HT-29 (cell line): Measurements from ENCODE around the gene KRT25. TPM values are rescaled to one million over a fixed set of nuclear protein-coding genes. Genes with fewer than 3 reads are reported as not detected.
"Not testable (repeated sequence)": the region's sequence is repeated elsewhere in the genome, so short reads cannot be mapped to it uniquely, and the experiment has no call there.

Source experiments
- DNase-seq: peaks from one replicate; pipeline ENCODE4 v3.0.0-alpha.2; 2015; ENCODE audit warnings: low spot score
- total RNA-seq: library from RNA; depleted of rRNA; stranded (reverse); fragments of >200 nt; shearing (Covaris generic); gene quantifications from 2 replicates; pipeline ENCODE4 v1.2.3, GENCODE V29; 2014

KRT25 gene
- total RNA-seq, 1 experiment from 2014 or later: not detected

GRCh38 chr17:40760105-40761016 lies 5.2 kb upstream of the KRT25 start:
- DNase-seq: no peak

GRCh38 chr17:40753804-40754203 lies 1.3 kb downstream of the KRT25 start:
- no peak for DNase-seq

GRCh38 chr17:40751065-40751464 lies 4.1 kb downstream of the KRT25 start:
- DNase-seq: no peak

- no peak for DNase-seq
Observed at GRCh38 chr17:40750391-40750790, 4.7 kb downstream of the KRT25 start.

GRCh38 chr17:40748666-40749065 lies 6.5 kb downstream of the KRT25 start:
- DNase-seq: not testable (repeated sequence)

- no peak for DNase-seq
Observed at GRCh38 chr17:40738553-40738952, 16.6 kb downstream of the KRT25 start.

- DNase-seq: no peak
Observed at GRCh38 chr17:40735016-40735415, 20.1 kb downstream of the KRT25 start.

- DNase-seq: no peak
Observed at GRCh38 chr17:40734018-40734417, 21.1 kb downstream of the KRT25 start.

GRCh38 chr17:40730970-40731369 lies 24.2 kb downstream of the KRT25 start:
- DNase-seq: no peak

- no peak for DNase-seq
Observed at GRCh38 chr17:40727447-40728231, 27.5 kb downstream of the KRT25 start.

- no peak for DNase-seq
Observed at GRCh38 chr17:40726919-40727318, 28.2 kb downstream of the KRT25 start.

GRCh38 chr17:40724656-40725055 lies 30.5 kb downstream of the KRT25 start:
- DNase-seq: no peak

- no peak for DNase-seq
Observed at GRCh38 chr17:40722241-40722640, 32.9 kb downstream of the KRT25 start.

- DNase-seq: no peak
Observed at GRCh38 chr17:40720899-40721298, 34.2 kb downstream of the KRT25 start.

- DNase-seq: no peak
Observed at GRCh38 chr17:40718930-40719329, 36.2 kb downstream of the KRT25 start.

GRCh38 chr17:40717776-40718175 lies 37.4 kb downstream of the KRT25 start:
- no peak for DNase-seq

- DNase-seq: no peak
Observed at GRCh38 chr17:40714473-40714872, 40.7 kb downstream of the KRT25 start.

- DNase-seq: no peak
Observed at GRCh38 chr17:40707745-40708144, 47.4 kb downstream of the KRT25 start.

GRCh38 chr17:40705584-40705983 lies 49.5 kb downstream of the KRT25 start:
- no peak for DNase-seq

GRCh38 chr17:40703652-40704051 lies 51.5 kb downstream of the KRT25 start, which contains the start of gene KRT24:
Gene KRT24, minus strand, starts transcription at chr17:40703752. Its CDS starts 59 bp downstream, at chr17:40703693.
- DNase-seq: no peak

- DNase-seq: no peak
Observed at GRCh38 chr17:40702271-40702670, 52.9 kb downstream of the KRT25 start.

GRCh38 chr17:40699853-40700252 lies 55.3 kb downstream of the KRT25 start:
- no peak for DNase-seq

GRCh38 chr17:40699371-40699770 lies 55.8 kb downstream of the KRT25 start:
- no peak for DNase-seq
